Measurements from ENCODE around the gene AKAP6. TPM values are rescaled to one million over a fixed set of nuclear protein-coding genes. Genes with fewer than 3 reads are reported as not detected.

AKAP6 gene
- total RNA-seq, 1 donor from 2014 or later: 3.4 TPM

DNA sequence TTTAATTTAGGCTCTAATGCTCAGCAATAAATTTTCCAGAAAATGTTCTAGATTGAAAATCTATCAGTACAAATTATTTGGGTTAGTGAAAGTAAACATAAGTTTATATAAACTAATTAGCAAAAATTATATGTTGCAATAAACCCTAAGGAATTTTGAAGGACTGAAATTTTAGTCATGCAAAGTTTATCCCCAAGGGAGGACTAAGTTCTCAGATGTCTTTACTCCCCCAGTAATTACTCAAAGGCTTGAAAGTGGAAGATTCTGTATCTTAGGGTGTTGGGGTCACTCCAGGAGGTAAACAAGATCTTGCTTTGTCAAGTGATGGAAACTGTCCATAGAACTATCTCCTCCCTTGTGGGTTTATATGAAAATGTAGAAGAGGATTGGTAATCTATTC lies 183.7 kb downstream of the AKAP6 start:
- Mint-ChIP-seq H3K27me3 (no peaks in the 10 kb centered on the region), H3K4me3 (ENCODE audit: low read depth) (no peak overlapping the region), H3K4me1 (ENCODE audit: low read depth) (no peaks in the 10 kb centered on the region), H3K27ac (no peak overlapping the region), H3K36me3 (ENCODE audit: insufficient read depth) (no peaks in the 10 kb centered on the region), H3K9me3 (ENCODE audit: low read depth) (no peaks in the 10 kb centered on the region)
- TF ChIP-seq, protein P1, sequence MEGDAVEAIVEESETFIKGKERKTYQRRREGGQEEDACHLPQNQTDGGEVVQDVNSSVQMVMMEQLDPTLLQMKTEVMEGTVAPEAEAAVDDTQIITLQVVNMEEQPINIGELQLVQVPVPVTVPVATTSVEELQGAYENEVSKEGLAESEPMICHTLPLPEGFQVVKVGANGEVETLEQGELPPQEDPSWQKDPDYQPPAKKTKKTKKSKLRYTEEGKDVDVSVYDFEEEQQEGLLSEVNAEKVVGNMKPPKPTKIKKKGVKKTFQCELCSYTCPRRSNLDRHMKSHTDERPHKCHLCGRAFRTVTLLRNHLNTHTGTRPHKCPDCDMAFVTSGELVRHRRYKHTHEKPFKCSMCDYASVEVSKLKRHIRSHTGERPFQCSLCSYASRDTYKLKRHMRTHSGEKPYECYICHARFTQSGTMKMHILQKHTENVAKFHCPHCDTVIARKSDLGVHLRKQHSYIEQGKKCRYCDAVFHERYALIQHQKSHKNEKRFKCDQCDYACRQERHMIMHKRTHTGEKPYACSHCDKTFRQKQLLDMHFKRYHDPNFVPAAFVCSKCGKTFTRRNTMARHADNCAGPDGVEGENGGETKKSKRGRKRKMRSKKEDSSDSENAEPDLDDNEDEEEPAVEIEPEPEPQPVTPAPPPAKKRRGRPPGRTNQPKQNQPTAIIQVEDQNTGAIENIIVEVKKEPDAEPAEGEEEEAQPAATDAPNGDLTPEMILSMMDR (IDR thresholded peaks at IDR 0.05; ENCODE audit: unreplicated experiment): no peak
- no peak for DNase-seq (ENCODE audit: low spot score, unreplicated experiment)

DNA sequence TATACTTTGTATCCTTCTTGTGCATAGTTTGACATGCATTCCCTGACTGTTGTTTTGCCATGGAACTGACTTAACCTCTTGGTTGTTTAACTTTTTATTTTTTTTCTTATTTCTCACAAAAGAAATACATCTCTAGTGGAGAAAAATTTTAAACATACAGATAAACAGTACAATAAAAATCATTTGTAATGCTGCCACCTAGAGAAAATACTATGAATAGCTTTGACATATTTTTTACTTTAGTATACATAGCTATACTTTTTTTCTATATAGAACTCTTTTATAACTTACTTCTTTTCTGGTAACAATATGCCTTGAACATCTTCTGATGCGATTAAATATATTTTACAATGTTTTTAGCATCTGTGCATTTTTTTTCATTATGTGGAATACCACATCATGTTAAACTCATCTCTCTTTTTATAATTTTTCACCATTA lies 184.5 kb downstream of the AKAP6 start:
- TF ChIP-seq, protein P1 (IDR thresholded peaks at IDR 0.05; ENCODE audit: unreplicated experiment): peak; percentile 54
- Mint-ChIP-seq H3K9me3 (ENCODE audit: low read depth) (peaks cover 4% of the 10 kb centered on the region), H3K27ac (no peak overlapping the region), H3K4me1 (ENCODE audit: low read depth) (no peaks in the 10 kb centered on the region), H3K4me3 (ENCODE audit: low read depth) (no peak overlapping the region), H3K36me3 (ENCODE audit: insufficient read depth) (no peaks in the 10 kb centered on the region), H3K27me3 (peaks cover 3% of the 10 kb centered on the region)
- DNase-seq (ENCODE audit: low spot score, unreplicated experiment): no peak

DNA sequence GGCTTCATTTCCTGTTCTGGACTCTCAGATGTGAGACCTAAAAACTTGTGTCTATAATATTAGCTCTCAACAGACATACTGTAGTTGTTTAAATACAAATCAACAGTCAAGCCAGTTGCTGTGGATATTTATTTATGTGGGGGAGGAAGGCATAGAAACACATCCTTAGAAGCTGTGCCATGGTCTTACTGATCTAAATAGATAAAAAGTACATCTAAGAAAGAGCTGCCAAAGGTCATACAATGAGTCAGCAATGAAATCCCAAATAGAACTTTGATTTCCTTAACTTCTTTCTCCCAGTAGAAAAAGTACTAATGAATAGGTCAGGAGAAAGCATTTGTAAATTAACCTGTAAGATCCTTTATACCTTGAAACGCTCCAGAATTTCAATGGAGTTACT lies 185.1 kb downstream of the AKAP6 start:
- TF ChIP-seq, protein P1 (IDR thresholded peaks at IDR 0.05; ENCODE audit: unreplicated experiment): no peak
- H3K36me3 Mint-ChIP-seq (ENCODE audit: insufficient read depth): no peaks in the 10 kb centered on the region
- no peak overlapping the region for H3K4me3 Mint-ChIP-seq (ENCODE audit: low read depth)
- DNase-seq (ENCODE audit: low spot score, unreplicated experiment): no peak
- no peak overlapping the region for H3K27ac Mint-ChIP-seq
- H3K27me3 Mint-ChIP-seq: peaks cover 3% of the 10 kb centered on the region
- peaks cover 7% of the 10 kb centered on the region for H3K9me3 Mint-ChIP-seq (ENCODE audit: low read depth)
- H3K4me1 Mint-ChIP-seq (ENCODE audit: low read depth): no peaks in the 10 kb centered on the region

DNA sequence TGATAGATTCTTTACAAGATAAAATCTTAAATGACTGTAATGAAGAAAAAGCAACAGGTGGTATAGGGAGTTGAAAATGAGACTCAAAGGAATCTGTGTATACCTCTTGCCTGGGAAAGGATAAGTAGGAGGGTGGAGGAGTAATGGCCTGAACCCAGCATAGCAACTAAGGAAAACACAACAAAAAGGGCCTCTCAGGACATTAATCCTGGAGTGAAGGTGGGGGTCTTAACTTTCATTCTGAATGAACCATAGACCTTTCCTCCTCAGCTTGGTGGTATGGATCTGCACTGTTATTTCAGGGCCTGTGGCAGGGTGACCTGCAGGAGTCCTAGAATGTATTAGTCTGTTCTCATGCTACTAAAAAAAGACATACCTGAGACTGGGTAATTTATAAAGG lies 185.6 kb downstream of the AKAP6 start:
- Mint-ChIP-seq H3K27me3 (peaks cover 3% of the 10 kb centered on the region), H3K4me3 (ENCODE audit: low read depth) (no peak overlapping the region), H3K9me3 (ENCODE audit: low read depth) (peaks cover 7% of the 10 kb centered on the region), H3K4me1 (ENCODE audit: low read depth) (no peaks in the 10 kb centered on the region), H3K36me3 (ENCODE audit: insufficient read depth) (no peaks in the 10 kb centered on the region), H3K27ac (no peak overlapping the region)
- no peak for DNase-seq (ENCODE audit: low spot score, unreplicated experiment)
- TF ChIP-seq, protein P1 (IDR thresholded peaks at IDR 0.05; ENCODE audit: unreplicated experiment): no peak

DNA sequence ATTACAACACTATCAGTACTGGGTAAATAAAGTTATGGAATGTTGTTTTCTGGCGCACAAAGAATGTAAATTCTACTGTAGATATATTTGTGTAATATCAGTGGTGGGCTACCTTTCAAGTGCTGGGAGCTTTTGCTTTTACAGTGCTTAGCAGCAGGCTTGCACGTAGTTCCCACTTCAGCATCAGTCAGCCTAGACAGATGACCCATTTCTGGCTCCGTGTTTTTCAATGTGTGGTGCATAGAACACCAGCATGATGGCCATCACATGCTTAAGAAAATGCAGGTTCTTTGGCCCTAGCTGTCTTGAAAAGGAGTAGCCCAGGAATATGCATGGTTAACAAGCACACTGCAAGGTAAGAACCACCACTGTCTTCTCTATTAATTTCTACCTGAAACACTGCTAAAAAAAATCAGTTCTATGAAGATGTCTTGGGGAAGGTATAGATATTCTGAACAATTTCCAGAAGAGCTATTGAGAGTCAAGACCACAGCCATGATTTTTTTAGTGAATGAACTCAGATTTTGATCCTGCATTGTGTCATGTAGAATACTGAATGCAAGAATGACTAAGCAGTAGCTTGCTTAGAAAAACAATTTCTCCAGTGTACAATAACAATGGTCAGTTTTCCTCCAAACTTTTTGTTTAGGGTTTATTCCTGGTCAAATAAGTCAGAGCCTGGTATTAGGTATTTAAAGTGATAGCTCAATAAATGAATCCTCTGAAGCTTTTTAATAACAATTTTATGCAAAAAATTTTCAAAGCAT lies 195.7 kb downstream of the AKAP6 start:
- TF ChIP-seq, protein P1 (IDR thresholded peaks at IDR 0.05; ENCODE audit: unreplicated experiment): no peak
- peaks cover 2% of the 10 kb centered on the region for H3K4me1 Mint-ChIP-seq (ENCODE audit: low read depth)
- DNase-seq (ENCODE audit: low spot score, unreplicated experiment): no peak
- no peak overlapping the region for H3K4me3 Mint-ChIP-seq (ENCODE audit: low read depth)
- H3K27me3 Mint-ChIP-seq: no peaks in the 10 kb centered on the region
- H3K9me3 Mint-ChIP-seq (ENCODE audit: low read depth): peaks cover 5% of the 10 kb centered on the region
- no peak overlapping the region for H3K27ac Mint-ChIP-seq
- no peaks in the 10 kb centered on the region for H3K36me3 Mint-ChIP-seq (ENCODE audit: insufficient read depth)
